HG02840 (cell line): ENCODE data around the gene COPZ1.

Experiments
- ATAC-seq: cut with Tn5 transposase; IDR thresholded peaks from one replicate; pipeline ENCODE4 v1.9.1; 2021; ENCODE audit warnings: mild to moderate bottlenecking, moderate library complexity, moderate number of reproducible peaks; ENCODE audit not compliant: unreplicated experiment, low FRiP score

The COPZ1 gene

DNA sequence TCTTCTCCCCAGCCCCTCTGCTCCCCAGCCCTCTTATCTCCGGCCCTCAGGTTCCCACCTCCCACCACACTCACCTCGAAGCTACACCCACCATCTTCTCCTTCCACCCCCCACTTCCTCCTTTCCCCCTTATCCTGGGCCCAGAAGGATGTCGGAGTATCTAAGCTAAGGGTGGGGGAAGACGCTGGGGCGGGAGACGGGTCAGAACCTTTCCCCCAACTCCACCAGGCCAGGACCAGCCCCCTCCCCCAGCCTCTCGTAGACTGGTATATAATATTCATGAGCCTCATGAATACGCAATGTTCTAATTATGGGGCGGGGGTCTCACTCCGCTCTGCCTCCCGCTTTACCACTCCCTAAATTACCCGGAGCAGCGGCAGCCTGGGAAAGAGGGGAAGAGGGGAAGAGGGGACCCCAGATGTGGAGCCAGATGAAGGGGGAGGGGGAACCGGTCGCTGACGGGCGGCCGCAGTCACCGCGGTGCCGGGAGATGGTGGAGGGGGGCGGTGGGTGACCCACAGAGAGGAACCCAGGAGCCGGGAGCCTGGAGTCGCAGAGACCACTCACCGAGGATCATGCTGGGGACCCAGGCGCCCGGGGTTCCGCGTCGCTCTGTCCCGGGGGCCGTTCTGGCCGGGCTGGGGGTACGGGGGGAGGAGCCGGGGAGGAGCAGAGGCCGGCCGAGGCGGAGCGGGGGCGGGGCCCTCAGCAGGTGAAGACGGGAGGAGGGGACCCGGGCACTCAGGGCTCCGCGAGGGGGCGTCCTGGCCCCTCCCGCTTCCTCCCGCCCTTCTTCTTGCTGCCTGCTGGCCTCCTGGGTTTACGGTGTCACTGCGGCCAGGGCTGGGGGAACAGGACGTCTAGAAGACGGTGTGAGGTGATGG lies 66.0 kb downstream of the COPZ1 start:
- no peak for ATAC-seq

DNA sequence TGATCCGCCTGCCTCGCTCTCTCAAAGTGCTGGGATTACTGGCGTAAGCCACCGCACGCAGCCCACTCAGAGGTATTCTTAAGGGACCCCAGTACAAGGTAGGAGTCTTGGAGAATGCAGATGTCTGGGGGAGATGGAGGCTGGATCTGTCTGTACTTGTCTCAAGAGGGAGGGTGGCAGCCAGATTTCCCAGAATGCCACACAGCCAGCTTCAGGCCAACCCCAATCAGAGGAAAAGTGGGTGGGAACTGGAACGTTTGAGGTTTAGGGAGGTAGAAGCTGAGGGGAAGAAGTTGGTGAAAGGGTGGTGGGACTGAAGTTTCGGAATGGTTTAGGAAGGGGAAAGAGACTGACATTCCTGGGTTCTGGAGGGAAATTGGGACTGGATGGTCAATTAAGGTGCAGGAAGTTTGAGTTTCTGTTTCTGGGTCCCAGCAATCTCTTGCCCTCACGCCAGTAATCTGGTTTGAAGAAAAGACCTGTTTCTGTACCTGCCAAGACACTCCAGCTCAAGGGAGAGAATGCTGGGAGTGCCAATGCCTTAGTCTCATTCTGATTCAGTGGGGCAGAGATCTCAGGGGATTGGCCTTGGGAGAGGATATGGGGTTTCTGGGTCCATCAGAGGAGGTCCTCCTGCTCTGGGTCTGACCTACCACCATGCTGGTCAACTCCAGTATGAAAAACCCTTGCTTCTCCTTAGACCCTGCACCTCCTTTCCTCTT lies 67.7 kb downstream of the COPZ1 start:
- no peak for ATAC-seq

GRCh38 chr12:54393207-54393609 lies 68.3 kb downstream of the COPZ1 start:
- no peak for ATAC-seq

DNA sequence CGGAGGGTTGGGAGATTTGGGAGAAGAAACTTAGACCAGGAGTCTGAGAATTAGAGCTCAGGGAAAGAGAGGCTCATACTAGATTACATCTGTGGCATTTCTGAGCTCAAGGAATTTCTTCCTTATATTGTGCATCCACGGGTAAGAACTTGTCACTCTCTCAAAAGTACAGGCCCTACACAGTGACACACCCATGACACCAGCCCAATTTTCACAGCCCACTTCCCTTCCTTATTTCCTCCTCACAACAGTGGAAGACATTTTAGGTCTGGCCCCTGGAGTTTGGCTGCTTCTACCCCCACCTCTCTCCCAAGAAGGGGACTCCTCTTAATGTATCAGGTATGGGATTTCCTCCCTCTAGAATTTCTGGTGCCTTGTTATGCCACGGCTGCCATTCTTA lies 68.8 kb downstream of the COPZ1 start:
- ATAC-seq: no peak

DNA sequence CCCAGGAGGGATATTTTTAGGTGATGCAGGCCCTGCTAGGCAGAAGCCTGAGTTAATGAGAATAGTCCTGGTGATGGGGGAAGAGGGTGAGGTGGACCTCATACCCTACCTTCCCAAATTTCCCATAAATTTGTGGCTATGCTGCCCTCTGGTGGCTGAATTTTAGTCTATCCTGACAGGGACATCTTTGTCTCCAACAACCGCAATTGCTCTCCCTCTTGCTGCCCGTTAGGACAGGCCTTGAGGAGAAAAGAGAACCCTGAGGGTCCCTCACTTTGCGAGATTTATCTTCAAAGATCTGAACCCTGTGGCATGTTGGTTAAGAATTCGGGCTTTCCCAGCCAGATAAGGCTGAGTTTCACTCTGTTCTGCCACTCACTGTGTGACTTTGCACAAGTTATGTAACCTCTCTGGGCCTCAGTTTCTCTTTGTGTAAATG lies 69.4 kb downstream of the COPZ1 start:
- no peak for ATAC-seq

DNA sequence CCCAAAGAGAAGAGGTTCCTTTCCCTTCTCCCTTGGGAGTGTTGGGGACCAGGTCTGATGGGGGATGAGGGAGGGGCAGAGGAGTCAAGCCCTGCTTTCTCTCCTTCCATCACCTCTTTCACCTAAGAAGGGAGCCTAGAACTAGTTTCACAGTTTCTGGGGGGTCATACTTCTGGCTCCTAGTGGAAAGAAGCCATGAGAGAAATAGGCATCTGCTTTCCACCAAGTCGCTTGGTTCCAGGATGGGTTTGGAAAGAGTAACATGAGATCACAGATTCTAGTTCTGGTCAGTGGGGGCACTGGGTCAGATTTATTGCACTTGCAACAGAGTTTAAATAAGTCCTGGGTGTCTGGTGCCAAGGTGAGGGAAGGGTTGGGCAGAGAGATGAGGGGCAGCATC lies 70.1 kb downstream of the COPZ1 start:
- ATAC-seq: no peak

GRCh38 chr12:54395545-54395944 lies 70.6 kb downstream of the COPZ1 start:
- no peak for ATAC-seq

- no peak for ATAC-seq
Observed at GRCh38 chr12:54397157-54397556, 72.2 kb downstream of the COPZ1 start.

- no peak for ATAC-seq
Observed at GRCh38 chr12:54398218-54398617, 73.3 kb downstream of the COPZ1 start.

DNA sequence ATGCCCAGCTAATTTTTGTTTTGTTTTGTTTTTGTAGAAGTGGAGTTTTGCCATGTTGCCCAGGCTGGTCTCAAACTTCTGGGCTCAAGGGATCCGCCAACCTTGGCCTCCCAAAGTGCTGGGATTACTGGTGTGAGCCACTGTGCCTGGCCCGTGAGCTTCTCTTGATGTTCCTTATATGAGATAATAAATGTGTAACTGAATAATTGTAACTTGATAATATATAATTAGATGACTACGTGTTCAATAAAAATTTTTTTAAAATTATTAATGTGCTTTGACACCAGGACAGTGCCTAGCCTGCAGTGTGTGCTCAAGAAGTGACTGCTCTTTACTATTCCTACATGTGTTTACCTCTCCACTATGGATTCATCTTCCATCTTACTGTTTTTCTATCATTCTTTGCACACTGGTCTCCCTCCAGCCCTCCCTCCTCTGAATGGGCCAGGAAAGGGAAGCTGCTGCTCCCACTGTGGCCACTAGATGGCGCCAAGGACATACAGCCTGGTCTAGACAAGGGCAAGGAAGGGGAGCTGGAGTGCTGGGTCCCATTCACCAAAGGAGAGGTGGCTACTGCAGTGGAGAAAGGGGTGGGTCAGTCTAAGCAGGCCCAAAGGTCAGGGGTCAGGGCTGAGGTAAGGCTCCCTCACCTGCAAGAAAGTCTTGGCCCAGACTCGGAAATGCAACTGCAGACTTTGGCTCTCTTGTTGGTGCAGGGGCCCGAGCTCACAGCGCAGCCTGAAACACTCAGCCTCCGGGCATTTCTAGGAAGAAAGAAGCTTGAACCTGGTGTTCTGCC lies 74.3 kb downstream of the COPZ1 start:
- ATAC-seq: no peak

DNA sequence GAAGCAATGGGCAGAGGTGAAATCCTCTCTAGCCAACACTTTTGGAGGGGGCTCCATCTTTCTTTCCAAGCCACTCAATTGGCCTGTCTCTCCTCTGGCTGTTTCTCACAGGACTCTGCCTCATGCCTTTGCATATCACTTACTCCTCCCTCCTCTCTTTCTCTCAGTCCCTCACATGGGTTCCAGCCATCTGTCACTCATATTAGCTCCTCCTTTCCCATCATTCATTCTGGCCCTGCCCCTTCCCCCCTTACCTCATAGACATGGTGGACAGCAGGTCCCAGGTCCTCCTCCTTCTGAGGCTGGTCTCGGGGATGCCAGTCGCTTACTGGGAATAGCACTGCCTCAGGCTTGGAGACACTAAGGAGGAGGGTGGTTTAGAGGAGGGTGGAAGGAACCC lies 76.2 kb downstream of the COPZ1 start:
- ATAC-seq: no peak
